SK-N-SH (cell line): ENCODE data around the gene CCNG1. TPM values are rescaled to one million over a fixed set of nuclear protein-coding genes. Genes with fewer than 3 reads are reported as not detected.

Source experiments
- CTCF ChIA-PET: fragments of 300-600, 350-600 bp; formaldehyde crosslinking; extraction: SDS; loops from one replicate; lab custom pipeline; 2021; lab: Yijun Ruan, JAX
- POLR2A ChIA-PET: fragments of 350-600 bp; sonication (Branson Sonifier 250); formaldehyde crosslinking; extraction: SDS; loops from one replicate; lab custom pipeline; 2020; ENCODE audit warnings: antibody characterized with exemption, inconsistent platforms; lab: Yijun Ruan, JAX
- DNase-seq: peaks from one replicate; pipeline ENCODE4 v3.0.0; 2012
- H2AFZ ChIP-seq: fragments of 200-600 bp; sonication (generic); 2 replicates; pipeline ENCODE4 v1.8.1; 2016; ENCODE audit warnings: antibody characterized with exemption, mild to moderate bottlenecking, low read depth
- H3F3A ChIP-seq: fragments of 200-600 bp; sonication (generic); replicated peaks from 2 replicates; pipeline ENCODE3; 2016; ENCODE audit warnings: antibody characterized with exemption, mild to moderate bottlenecking; ENCODE audit not compliant: insufficient read depth
- H3K27ac ChIP-seq, 2 experiments: fragments of 200-500 bp in 1 of 2; fragments of 200-600 bp in 1 of 2; sonication (Bioruptor generic) in 1 of 2; sonication (generic), shearing (Covaris generic) in 1 of 2; 2 replicates each; pipeline versions ENCODE4 v1.5.1 to v1.6.1; 2014 to 2016; ENCODE audit warnings: low read depth in 2 of 2, inconsistent platforms in 1 of 2, low read length in 1 of 2, mild to moderate bottlenecking in 1 of 2, mixed read lengths in 1 of 2
- H3K27me3 ChIP-seq: fragments of 200-600 bp; sonication (generic), shearing (Covaris generic); 2 replicates; pipeline ENCODE4 v1.6.1; 2016; ENCODE audit warnings: mixed run types; ENCODE audit not compliant: insufficient read depth
- H3K36me3 ChIP-seq, 2 experiments: fragments of 200-500 bp in 1 of 2; fragments of 200-600 bp in 1 of 2; sonication (Bioruptor generic) in 1 of 2; sonication (generic) in 1 of 2; replicated peaks in 1 of 2; 2 replicates each; pipeline versions ENCODE3 to v1.5.1; 2014 to 2016; ENCODE audit warnings: low read length in 1 of 2, mild to moderate bottlenecking in 1 of 2; ENCODE audit not compliant: insufficient read depth in 2 of 2, control insufficient read depth in 1 of 2
- H3K4me1 ChIP-seq, 2 experiments: fragments of 200-500 bp in 1 of 2; fragments of 200-600 bp in 1 of 2; sonication (Bioruptor generic) in 1 of 2; sonication (generic), shearing (Covaris generic) in 1 of 2; 2 replicates each; pipeline versions ENCODE4 v1.5.1 to v1.6.1; 2014 to 2016; ENCODE audit warnings: low read depth in 1 of 2, low read length in 1 of 2, mixed run types in 1 of 2; ENCODE audit not compliant: insufficient read depth in 2 of 2, control insufficient read depth in 1 of 2
- H3K4me2 ChIP-seq: fragments of 200-600 bp; sonication (generic), shearing (Covaris generic); 2 replicates; pipeline ENCODE4 v1.6.1; 2017; ENCODE audit warnings: mixed run types
- H3K4me3 ChIP-seq, 2 experiments: fragments of 200-500 bp in 1 of 2; fragments of 200-600 bp in 1 of 2; sonication (Bioruptor generic) in 1 of 2; sonication (generic), shearing (Covaris generic) in 1 of 2; 2 replicates each; pipeline versions ENCODE4 v1.5.1 to v1.8.1; 2014 to 2016; ENCODE audit warnings: low read depth in 2 of 2, inconsistent platforms in 1 of 2, low read length in 1 of 2, mild to moderate bottlenecking in 1 of 2, mixed read lengths in 1 of 2, moderate library complexity in 1 of 2
- H3K79me2 ChIP-seq: fragments of 200-600 bp; sonication (generic); 2 replicates; pipeline ENCODE4 v1.8.1; 2017; ENCODE audit warnings: mild to moderate bottlenecking; ENCODE audit not compliant: insufficient read depth
- H3K9ac ChIP-seq: fragments of 200-600 bp; sonication (generic); 2 replicates; pipeline ENCODE4 v1.6.1; 2017; ENCODE audit warnings: mixed run types
- H3K9me2 ChIP-seq: fragments of 200-600 bp; sonication (generic); 2 replicates; pipeline ENCODE4 v1.6.1; 2017; ENCODE audit warnings: mixed run types
- H3K9me3 ChIP-seq: fragments of 200-600 bp; sonication (generic); 2 replicates; pipeline ENCODE4 v1.6.1; 2017; ENCODE audit warnings: mixed run types, mild to moderate bottlenecking, moderate library complexity
- H4K20me1 ChIP-seq: fragments of 200-600 bp; sonication (generic); 2 replicates; pipeline ENCODE4 v1.6.1; 2017; ENCODE audit warnings: mild to moderate bottlenecking, mixed run types; ENCODE audit not compliant: insufficient read depth
- CHD2 ChIP-seq: fragments of 150-350 bp; IDR thresholded peaks from 2 replicates; pipeline ENCODE4 v1.6.1; 2018; ENCODE audit warnings: low read length; ENCODE audit not compliant: partially characterized antibody
- CTCF ChIP-seq: fragments of 200-600 bp; sonication (generic); IDR thresholded peaks from 2 replicates; pipeline ENCODE4 v1.6.1; 2017; ENCODE audit warnings: antibody characterized with exemption, mild to moderate bottlenecking, moderate library complexity
- ELF1 ChIP-seq: IDR thresholded peaks from 2 replicates; pipeline ENCODE4 v1.4.0; 2012
- EP300 ChIP-seq, 2 experiments: IDR thresholded peaks; 2 replicates each; pipeline versions ENCODE4 v1.4.0 to v1.6.1; 2012; ENCODE audit warnings: borderline replicate concordance in 1 of 2, low read depth in 1 of 2, low read length in 1 of 2
- EZH2phosphoT487 ChIP-seq: fragments of 200-600 bp; sonication (generic); IDR thresholded peaks from 2 replicates; pipeline ENCODE4 v1.6.1; 2017; ENCODE audit warnings: low read depth, mixed run types, mild to moderate bottlenecking, antibody characterized with exemption, moderate library complexity, borderline replicate concordance
- FOSL2 ChIP-seq: IDR thresholded peaks from 2 replicates; pipeline ENCODE4 v1.4.0; 2012; ENCODE audit warnings: low read depth, mild to moderate bottlenecking, moderate library complexity, borderline replicate concordance
- FOXJ3 ChIP-seq: sonication (generic); formaldehyde crosslinking; IDR thresholded peaks from 2 replicates; pipeline ENCODE4 v1.5.1; 2020; ENCODE audit warnings: mild to moderate bottlenecking, missing genetic modification reagents
- GABPA ChIP-seq: IDR thresholded peaks from 2 replicates; pipeline ENCODE4 v1.4.0; 2012; ENCODE audit warnings: low read depth, mild to moderate bottlenecking
- GATA2 ChIP-seq: sonication (generic); formaldehyde crosslinking; IDR thresholded peaks from 2 replicates; pipeline ENCODE4 v1.5.0; 2020; ENCODE audit warnings: mild to moderate bottlenecking, missing genetic modification reagents
- IRF3 ChIP-seq: fragments of 150-350 bp; IDR thresholded peaks from 2 replicates; pipeline ENCODE4 v1.6.1; 2016; ENCODE audit warnings: mild to moderate bottlenecking, low read depth, low read length
- NFIC ChIP-seq: IDR thresholded peaks from 2 replicates; pipeline ENCODE4 v1.4.0; 2012; ENCODE audit warnings: borderline replicate concordance
- RAD21 ChIP-seq: IDR thresholded peaks from 2 replicates; pipeline ENCODE4 v1.6.1; 2012; ENCODE audit warnings: mild to moderate bottlenecking, low read length
- RCOR1 ChIP-seq: fragments of 150-350 bp; IDR thresholded peaks from 2 replicates; pipeline ENCODE4 v1.6.1; 2017; ENCODE audit warnings: antibody characterized with exemption, low read length
- REST ChIP-seq: IDR thresholded peaks from 2 replicates; pipeline ENCODE4 v1.6.1; 2012; ENCODE audit warnings: mild to moderate bottlenecking, low read depth, low read length, moderate library complexity
- RXRA ChIP-seq: IDR thresholded peaks from 2 replicates; pipeline ENCODE4 v1.4.0; 2012; ENCODE audit warnings: low read depth, mild to moderate bottlenecking, borderline replicate concordance
- TEAD4 ChIP-seq: IDR thresholded peaks from 2 replicates; pipeline ENCODE4 v1.4.0; 2012; ENCODE audit warnings: mild to moderate bottlenecking, borderline replicate concordance; ENCODE audit not compliant: insufficient read depth
- ZBTB33 ChIP-seq: IDR thresholded peaks from 2 replicates; pipeline ENCODE4 v1.4.0; 2012; ENCODE audit warnings: low read depth, borderline replicate concordance
- WGBS: methylation state at CpG from one replicate; pipeline ENCODE4 v1.1.6; 2017; ENCODE audit warnings: low lambda C conversion rate; 5-methylcytosine and 5-hydroxymethylcytosine counted together
- polyA plus RNA-seq, 3 experiments: library from polyadenylated mRNA; depleted of rRNA; stranded (reverse); fragments of >200 nt; gene quantifications; 2 replicates each; pipeline ENCODE4 v1.2.3, GENCODE V29; 2012
- TF ChIP-seq, protein P1 (sequence below): fragments of 150-350 bp; IDR thresholded peaks from 2 replicates; pipeline ENCODE4 v1.6.1; 2017; ENCODE audit warnings: antibody characterized with exemption, low read length, low read depth, borderline replicate concordance

Gene CCNG1
- polyA plus RNA-seq, 1 of the 3 experiments (the other 2 are of a cell fraction) = 49.0 TPM

DNA sequence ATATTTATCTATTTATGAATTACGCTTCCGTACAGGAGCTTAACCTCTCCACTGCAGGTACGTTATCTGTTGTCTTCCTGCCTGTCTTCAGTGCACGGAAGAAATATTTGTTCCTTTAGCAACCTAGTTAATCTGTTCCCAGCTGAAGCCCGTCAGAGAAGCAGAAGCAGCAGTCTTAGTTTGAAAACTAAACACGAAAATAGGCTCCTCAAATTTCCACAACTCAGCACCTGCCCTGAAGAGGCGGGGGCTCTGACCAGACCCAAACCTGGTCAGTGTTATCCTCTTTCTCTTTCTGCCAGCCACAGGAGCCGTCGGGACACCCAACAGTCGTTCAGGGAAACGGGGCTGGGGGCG is 22.0 kb downstream of the CCNG1 start:
- peak overlapping the region; percentile 87 for H2AFZ ChIP-seq
- H3K4me2 ChIP-seq = peak overlapping the region; percentile 80
- H3K9me2 ChIP-seq = no peaks in the 10 kb centered on the region
- H3K36me3 ChIP-seq = peaks cover 11 to 17% of the 10 kb centered on the region in 2 experiments
- no peaks in the 10 kb centered on the region for H3K27me3 ChIP-seq
- H3K4me3 ChIP-seq = peak overlapping the region; percentile 70 to 90
- H3F3A ChIP-seq = peaks cover 41% of the 10 kb centered on the region
- H3K4me1 ChIP-seq = peaks cover 12% of the 10 kb centered on the region in 2 experiments; a peak in 3 of 4 replicates
- TF ChIP-seq ZBTB33 (no peak), FOXJ3 (CRISPR knock-in tag) (no peak), ELF1 (no peak), GATA2 (CRISPR knock-in tag) (no peak), CHD2 (no peak), TEAD4 (no peak), IRF3 (no peak), CTCF (no peak), REST (no peak), RAD21 (no peak), RCOR1 (no peak), FOSL2 (no peak), GABPA (no peak), EP300 (IDR thresholded peaks at IDR 0.05; ENCODE audit: borderline replicate concordance in 1 of 2, low read depth in 1 of 2, low read length in 1 of 2) (no peak), EZH2phosphoT487 (no peak), RXRA (no peak), NFIC (no peak)
- TF ChIP-seq, protein P1, sequence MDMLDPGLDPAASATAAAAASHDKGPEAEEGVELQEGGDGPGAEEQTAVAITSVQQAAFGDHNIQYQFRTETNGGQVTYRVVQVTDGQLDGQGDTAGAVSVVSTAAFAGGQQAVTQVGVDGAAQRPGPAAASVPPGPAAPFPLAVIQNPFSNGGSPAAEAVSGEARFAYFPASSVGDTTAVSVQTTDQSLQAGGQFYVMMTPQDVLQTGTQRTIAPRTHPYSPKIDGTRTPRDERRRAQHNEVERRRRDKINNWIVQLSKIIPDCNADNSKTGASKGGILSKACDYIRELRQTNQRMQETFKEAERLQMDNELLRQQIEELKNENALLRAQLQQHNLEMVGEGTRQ = no peak
- no peaks in the 10 kb centered on the region for H4K20me1 ChIP-seq
- ChIA-PET POLR2A (interaction anchor here (0.6 to 2.7 kb wide), 5 partner anchors 15 to 1139 kb away, joined by 3 to 25 read pairs (median 4); partner anchors contain the start of gene CCNG1), CTCF (interaction anchor here (0.5 to 2.6 kb wide), 6 partner anchors 9 to 101 kb away, joined by 3 to 7 read pairs (median 4); no protein-coding TSS in a partner anchor)
- peak overlapping the region; percentile 98 to 99 for H3K27ac ChIP-seq
- DNase-seq = no peak
- WGBS = under 1% methylated on average over 9 of the region's 12 CpGs
- H3K9me3 ChIP-seq = no peaks in the 10 kb centered on the region
- peak overlapping the region; percentile 79 for H3K9ac ChIP-seq
- peaks cover 57% of the 10 kb centered on the region for H3K79me2 ChIP-seq
